GM19025 (cell line): ENCODE data around the gene RNMT.
"Not testable (repeated sequence)": the region's sequence is repeated elsewhere in the genome, so short reads cannot be mapped to it uniquely, and the experiment has no call there.

Experiments used
- ATAC-seq: cut with Tn5 transposase; IDR thresholded peaks from one replicate; pipeline ENCODE4 v1.9.1; 2021; ENCODE audit warnings: mild to moderate bottlenecking, low read depth, moderate library complexity; ENCODE audit not compliant: unreplicated experiment

RNMT gene

DNA sequence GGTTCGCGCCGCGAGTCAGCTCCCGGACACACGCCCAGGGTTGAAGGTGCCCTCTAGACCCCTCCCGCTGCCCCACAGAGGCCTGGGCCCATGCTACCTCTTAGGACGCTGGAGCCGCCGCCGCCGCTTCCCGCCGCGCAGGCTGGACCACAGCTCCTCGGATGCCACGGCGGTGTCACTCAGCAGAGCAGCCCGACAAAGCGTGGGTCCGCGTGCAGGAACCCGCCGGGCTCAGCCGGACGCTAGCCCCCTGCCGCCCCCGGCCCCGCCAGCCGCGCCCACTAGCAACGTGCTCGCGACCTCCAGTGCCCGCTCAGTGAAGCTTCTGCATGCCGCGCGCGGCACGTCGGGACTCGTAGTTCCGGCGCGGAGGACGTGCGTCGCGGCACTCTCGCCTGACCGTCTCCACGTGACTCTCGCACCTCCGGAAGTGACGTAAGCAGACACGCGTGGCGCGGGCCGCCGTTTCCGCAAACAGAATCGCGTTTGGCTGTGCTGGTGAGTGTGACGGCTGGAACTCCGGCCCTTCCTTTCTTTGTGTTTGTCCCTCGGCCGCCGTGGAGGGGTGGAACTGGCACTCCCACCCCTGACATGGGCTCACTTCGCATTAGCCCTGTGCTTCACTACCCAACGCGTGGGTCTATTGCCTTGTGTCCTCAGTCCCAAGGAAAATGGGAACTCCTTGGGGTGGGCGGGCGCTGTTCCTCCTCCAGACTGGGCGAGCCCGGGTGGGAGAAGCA is at the start of gene RNMT, which contains the start of gene FAM210A:
TSS of gene RNMT (plus strand) at position 442 of the 740 bp plus-strand sequence. CDS start 4,845 bp downstream, outside the sequence.
TSS of gene FAM210A (minus strand) at position 327 of the 740 bp plus-strand sequence. CDS start 44,481 bp downstream, outside the sequence.
- ATAC-seq, result peak; percentile 94

DNA sequence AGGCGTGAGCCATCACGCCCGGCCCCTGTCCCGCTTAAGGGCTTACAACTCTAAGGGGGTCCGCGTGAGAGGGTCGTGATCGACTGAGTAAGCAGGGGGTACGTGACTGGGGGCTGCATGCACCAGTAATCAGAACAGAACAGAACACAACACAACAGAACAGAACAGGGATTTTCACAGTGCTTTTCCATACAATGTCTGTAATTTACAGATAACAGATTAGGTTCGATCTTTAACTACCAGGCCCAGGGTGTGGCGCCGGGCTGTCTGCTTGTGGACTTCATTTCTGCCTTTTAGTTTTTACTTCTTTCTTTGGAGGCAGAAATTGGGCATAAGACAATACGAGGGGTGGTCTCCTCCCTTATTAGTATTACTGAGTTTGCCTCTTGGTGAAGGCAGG is 49.1 kb upstream of the RNMT start:
- not testable (repeated sequence) for ATAC-seq

DNA sequence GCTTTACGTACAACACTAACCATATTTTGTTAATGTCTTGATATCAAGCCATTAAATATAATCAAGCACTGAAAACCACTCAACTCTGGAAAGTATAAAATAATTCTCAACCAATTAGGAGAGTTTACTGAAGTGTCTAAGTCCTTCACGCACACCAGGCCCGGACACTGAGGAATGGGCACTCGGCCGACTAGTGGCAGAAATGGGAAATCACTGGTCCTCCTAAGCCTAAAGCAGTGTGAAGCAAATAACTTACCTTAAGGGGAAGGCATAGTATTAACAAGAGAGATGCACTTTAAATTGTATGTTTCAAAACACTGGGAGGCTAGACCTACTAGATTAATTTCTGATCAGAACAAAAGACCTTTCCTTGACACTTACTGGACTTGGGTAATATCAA is 45.9 kb upstream of the RNMT start:
- ATAC-seq, result no peak

DNA sequence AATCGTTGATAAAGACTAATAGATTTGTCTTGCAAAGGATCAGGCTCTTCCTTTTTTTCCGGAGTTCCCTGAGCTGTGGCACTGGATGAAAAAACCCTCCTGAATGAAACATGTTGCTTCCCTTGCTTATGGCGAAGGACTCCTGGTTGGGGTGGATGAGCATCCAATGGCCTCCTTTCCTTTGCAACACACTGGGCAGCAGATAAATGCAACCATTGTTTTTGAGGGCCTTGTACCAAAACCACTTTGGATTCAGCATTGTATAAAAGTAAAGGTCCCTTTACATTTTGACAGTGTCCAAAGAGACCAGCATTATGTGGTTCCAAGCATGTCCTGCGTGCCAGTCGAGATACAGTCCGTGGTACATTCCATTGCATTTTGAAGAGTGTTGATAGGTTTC is 44.8 kb upstream of the RNMT start:
- ATAC-seq, result no peak

DNA sequence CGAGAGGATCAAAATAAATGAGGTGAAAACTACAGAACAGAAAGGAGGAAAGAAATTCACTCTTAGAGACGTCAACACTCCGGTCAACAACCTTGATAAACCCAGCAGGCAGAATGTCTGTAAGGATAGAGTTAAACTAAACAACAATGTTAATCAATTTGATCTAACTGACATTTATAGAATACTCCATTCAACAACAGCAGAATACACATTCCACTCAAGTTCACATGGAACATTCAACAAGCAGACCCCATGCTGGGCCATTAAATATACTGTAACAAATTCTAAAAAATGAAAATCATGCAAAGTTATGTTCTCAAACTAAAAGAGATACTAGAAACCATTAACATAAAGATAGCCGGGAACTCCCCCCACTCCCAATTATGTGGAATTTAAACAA is 41.9 kb upstream of the RNMT start:
- no peak for ATAC-seq

DNA sequence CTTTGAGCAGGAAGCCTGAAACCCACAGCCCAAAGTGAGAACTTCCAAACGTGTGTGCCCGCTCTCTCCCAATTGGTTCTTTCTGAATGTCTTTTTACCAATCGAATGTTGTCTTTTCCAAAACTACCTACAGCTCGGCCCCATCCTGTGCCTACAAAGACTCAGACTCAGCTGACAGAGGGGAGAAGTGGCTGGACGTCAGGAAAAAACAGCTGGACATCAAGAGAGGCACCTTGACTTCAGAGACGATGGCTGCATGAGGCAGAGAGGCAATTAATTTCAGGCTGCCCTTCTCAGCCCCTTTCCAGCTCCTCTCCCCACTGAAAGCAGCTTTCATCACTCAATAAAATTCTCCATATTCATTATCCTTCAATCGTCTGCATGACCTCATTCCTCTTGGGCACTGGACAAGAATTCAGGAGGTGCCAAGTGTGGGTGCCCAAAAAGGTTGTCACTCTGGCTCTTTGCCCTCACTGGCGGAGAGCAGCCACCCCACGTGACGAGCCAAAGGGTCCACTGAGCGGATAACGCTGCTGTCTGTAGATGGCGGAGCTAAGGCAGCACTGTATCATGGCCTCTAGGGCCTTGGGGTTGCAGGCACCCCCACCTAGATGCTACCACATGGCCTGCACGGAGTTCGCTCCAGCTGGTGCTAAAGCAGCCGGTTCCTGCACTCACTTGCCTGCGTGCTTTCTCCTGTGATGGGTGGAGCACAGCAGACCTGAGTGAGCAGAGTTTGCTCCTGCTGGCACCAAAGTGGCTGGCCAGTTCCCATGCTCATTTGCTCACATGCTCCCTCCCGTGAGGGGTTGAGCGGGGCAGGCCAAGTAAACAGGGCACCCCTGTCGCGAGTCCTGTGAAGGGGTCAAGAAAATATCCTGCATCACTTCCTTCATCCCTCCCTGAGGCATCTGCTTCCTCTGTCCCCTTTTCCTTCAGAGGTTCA is 38.0 kb upstream of the RNMT start:
- ATAC-seq, result no peak

DNA sequence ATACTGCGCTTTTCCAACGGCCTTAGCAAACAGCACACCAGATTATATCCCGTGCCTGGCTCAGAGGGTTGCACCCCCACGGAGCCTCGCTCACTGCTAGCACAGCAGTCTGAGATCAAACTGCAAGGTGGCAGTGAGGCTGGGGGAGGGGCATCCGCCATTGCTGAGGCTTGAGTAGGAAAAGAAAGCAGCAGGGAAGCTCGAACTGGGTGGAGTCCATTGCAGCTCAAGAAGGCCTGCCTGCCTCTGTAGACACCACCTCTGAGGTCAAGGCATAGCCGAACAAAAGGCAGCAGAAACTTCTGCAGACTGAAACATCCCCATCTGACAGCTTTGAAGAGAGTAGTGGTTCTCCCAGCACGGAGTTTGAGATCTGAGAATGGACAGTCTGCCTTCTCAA is 36.4 kb upstream of the RNMT start:
- not testable (repeated sequence) for ATAC-seq

DNA sequence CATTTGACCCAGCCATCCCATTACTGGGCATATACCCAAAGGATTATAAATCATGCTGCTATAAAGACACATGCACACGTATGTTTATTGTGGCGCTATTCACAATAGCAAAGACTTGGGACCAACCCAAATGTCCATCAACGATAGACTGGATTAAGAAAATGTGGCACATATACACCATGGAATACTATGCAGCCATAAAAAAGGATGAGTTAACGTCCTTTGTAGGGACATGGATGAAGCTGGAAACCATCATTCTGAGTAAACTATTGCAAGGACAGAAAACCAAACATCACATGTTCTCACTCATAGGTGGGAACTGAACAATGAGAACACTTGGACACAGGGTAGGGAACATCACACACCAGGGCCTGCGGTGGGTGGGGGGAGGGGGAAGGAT is 31.1 kb upstream of the RNMT start:
- not testable (repeated sequence) for ATAC-seq

DNA sequence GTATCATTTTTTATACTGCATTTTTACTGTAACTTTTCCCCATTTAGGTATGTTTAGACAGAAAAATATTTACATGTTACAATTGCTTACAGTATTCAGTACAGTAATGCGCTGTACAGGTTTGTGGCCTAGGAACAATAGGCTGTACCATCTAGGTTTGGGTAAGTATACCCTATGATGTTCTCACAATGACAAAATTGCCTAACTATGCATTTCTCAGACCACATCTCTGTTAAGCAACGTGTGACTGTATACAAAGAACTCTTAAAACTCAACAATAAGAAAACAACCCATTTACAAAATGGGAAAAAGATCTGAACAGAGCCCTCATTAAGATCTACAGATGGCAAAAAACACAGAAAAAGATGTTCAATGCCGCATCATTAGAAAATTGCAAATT is 29.5 kb upstream of the RNMT start:
- no peak for ATAC-seq

DNA sequence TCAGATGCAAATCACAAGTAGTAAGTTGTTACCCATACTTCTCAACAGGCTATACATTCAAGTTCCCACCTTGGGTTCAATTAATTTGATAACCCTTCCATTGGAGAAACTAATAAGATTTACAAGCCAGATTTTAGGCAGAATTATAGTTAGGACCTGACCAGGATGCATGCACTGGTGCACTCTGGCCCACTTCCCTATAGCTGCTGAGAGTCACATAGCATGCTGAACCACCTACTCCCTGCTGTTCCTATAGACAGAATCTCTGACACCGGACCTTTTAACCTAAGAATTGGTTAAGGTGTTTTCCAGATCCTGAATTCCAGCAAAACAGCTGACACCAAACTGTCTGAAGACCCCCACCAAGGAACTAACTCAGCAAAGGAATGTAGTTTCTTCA is 26.3 kb upstream of the RNMT start:
- no peak for ATAC-seq

DNA sequence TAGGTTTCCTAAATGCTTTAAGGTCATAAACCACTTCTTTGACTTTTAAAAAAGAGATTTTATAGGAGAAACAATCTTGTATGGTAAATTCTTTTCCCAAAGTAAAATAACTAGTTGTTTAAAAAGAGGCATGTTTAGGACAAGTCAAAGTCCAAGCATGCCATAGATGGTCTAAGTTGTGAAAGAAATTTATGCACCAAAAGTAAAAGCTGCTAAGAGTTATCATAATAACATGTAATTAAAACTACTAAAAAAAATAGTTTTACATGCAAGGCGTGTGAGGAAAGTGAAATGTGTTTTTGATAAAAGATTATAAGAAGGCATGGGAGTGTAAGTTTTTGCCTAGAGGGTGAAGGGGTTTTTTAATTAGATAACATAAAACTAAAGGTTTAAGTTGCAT is 22.6 kb upstream of the RNMT start:
- ATAC-seq, result no peak

DNA sequence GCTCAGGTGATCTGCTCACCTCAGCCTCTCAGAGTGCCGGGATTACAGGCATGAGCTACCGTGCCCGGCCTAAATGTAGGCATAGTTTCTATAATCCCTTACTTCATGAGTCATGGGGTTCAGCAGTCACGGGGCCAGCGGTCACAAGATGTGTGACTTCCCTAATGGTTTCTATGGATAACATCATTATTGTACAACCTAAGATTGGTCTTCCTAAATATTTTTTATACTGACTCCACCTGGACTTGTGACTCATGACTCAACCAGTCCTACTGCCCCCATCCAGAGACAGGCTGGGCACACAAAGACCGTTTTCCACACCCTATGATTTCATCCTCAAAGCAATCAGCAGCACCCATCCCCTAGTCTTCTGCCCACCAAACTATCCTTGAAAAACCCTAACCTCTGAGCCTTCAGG is 16.1 kb upstream of the RNMT start:
- no peak for ATAC-seq

DNA sequence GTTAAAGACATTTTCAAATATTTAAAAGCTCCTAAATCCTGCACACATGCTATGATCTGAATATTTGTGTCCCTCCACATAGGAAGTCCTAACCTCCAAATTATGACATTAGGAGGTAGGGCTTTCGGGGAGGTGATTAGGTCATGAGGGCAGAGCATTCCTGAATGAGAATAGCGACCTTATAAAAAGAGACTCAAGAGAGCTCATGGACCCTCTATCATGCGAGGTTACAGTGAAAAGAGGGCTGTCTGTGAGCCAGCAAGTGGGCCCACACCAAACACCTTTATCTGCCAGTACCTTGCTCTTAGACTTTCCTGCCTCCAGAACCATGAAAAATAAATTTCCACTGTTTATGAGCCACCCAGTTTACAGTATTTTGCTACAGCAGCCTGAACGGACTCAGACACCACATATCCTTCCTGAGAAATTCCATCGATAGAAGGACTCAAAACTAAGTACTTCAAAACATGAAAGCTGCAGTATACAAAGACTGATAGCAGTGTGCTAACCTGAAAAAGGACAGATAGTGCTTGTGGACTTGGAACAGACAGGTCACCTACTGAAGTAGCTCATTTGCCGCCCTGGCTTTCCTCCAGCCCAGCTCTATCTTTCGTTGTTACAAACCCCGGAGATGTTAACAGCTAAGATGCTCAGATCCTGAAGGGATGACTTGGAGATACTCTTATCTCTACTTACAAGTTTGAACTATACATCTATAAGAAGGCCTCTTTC is 13.9 kb upstream of the RNMT start:
- no peak for ATAC-seq

DNA sequence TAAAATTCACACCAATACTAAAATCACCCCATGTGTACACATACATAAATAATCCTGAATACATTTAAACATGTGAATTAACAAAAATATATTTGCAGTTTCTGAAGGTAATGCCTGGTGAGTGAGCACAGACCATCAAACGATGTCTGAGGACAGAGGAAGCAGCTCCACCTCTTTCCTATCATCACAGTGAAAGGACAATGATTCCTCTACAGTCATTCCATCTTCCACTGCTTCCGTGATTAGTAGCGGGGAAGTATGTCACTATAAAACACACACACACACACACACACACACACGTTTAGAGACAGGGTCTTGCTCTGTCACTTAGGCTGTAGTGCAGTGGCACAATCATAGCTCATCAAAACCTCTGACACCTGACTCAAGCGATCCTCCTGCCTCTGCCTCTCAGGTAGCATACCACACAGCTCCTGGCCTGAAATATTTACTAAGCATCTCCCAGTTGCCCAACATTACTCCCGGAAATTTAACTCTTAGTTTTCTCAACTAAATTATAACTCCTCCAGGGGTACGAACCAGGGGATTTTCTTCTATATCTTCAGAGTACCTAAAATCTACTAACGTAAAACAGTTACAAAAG is 12.9 kb upstream of the RNMT start:
- no peak for ATAC-seq

DNA sequence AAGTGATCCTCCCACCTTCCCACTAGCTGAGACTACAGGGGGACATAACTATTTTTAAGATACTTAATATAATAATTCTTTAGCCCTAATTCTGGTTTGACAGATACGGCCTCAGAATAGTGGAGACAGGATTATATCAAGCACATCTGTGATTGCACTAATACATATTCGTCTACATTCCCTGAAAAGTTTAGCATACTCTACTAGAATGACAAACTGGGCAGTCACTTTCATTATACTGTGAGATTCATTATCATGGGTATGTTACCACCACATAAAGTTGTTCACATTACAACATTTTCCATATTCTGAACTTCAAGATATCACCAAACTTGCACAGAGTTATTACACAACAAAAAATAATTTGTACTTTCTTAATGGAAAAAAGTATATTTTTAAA is 11.1 kb upstream of the RNMT start:
- no peak for ATAC-seq

DNA sequence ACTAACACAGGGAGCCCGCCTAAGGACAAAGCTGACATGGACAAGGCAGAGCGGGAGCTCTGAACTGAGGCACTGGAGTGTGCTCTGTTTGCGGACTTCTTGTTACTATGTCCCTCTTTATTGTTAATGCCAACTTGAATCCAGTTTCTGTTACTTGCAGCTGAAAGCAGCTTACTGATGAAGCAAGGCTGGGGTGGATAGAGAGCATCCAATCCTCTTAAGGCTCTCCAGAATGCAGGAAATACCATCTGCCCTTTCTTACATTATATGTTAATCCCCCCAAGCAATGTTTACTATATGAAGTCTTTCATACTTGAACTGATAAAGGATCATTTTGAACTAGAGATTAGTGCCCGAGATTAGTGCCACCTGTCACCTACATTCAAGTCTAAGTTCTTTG is 9.6 kb upstream of the RNMT start:
- no peak for ATAC-seq

DNA sequence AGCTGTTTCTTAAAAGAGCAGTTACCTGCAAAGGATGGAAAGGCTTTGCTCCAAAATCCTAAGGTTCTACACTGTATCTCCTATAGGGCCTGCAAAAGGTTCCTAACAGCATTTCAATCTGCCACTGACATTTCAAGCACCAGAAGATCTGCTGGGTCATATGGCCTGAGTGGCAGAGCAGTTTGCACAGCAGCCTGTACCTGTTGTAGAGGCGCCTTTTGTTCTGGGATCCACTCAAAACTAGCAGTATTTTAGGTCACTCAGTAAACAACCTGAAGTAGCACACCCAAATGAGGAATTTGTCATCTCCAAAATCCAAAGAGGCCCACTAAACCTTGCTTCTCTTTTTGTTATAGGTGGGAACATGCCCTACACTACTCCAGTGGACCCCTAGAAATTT is 6.3 kb upstream of the RNMT start:
- no peak for ATAC-seq

DNA sequence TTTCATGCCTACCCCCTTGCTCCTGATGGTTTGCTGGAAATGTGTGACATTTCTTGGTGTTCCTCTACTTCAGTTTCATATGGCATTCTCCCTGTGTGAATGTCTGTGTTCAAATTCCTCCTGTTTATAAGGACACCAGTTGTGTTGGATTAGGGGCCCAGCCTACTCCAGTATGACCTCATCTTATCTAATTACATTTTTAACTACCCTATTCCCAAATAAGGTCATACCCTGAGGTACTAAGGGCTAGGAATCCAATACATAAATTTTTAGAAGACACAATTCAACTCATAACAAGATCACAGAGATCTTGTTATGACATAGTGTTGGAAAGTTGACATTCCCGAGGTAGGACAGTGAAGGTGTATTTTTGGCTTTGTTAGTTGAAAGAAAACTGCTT is 5.6 kb upstream of the RNMT start:
- ATAC-seq, result no peak

DNA sequence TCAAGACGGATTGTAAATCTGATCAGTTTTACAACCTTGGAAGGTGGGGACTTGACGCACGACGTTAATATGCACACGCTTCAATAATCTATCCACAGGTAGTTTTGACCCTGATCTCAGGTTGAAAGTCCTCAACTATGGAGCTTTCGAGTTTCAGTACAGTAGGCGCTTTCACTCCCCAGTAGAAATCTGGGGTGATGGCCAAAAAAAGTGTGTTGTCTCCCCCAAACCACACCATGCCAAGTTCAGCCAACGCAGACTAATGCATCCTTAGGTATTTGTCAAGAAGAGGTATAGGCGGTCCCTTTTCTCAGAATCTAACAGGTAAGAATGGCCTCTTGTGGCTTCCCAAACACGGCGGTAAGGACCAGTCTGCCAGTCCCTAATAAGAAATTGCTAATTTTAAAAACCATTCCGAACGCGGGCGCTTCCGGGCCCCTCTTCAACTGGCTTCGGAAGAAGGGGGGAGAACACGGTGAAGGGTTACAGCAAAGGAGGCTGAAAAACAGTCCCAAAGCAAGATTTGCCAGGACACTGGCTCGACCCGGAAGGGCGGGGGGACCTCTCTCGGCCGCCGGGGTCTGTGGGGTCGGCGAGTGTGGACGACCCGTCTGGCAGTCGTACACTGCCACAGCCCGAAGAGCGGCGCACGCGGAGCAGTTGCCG is 774 bp upstream of the RNMT start:
- ATAC-seq, result no peak

DNA sequence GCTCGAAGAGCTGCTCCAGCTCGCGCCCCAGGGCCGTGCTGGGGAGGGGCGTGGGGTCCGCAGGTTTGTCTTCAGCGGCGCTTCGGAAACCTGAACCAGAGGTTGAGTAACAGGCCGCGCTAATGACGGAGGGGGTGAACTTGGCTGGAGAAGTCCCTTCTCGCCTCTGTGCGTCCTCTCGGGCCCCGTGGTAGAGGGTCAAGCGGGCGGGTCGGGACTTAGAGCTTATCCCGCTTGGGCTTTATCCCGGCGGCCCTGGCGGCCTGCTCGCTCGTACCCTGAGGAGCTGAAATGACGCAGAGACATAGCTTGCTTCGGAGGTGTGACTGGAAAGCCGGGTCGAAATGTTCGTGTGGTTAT is 479 bp downstream of the RNMT start:
- ATAC-seq, result peak; percentile 5
